GM12878 (cell line): Measurements from ENCODE around the gene RNF126.

Experiments
- CBFB ChIP-seq: IDR thresholded peaks from 2 replicates; pipeline ENCODE4 v1.6.1; 2016; ENCODE audit warnings: antibody characterized with exemption, low read depth
- EP300 ChIP-seq, 2 experiments: fragments of 150-350 bp in 1 of 2; IDR thresholded peaks; 2 replicates each; pipeline ENCODE4 v1.6.1; 2011 to 2012; ENCODE audit warnings: low read depth in 2 of 2, low read length in 2 of 2, borderline replicate concordance in 1 of 2, improper control_type of control experiment in 1 of 2, inconsistent platforms in 1 of 2; ENCODE audit not compliant: control insufficient read depth in 1 of 2
- EZH2 ChIP-seq: IDR thresholded peaks from 2 replicates; pipeline ENCODE4 v1.6.1; 2012; ENCODE audit warnings: low read depth, mild to moderate bottlenecking, control low read depth, inconsistent platforms, low read length, borderline replicate concordance; ENCODE audit not compliant: control insufficient read depth
- FOS ChIP-seq: IDR thresholded peaks from 3 replicates; pipeline ENCODE4 v1.6.1; 2011; ENCODE audit warnings: borderline replicate concordance; ENCODE audit not compliant: insufficient read length; ENCODE audit errors: extremely low read depth
- HDAC2 ChIP-seq: fragments of 200-600 bp; sonication (generic); IDR thresholded peaks from 2 replicates; pipeline ENCODE4 v1.6.1; 2017
- KDM1A ChIP-seq: fragments of 200-600 bp; sonication (generic); IDR thresholded peaks from 2 replicates; pipeline ENCODE4 v1.6.1; 2016; ENCODE audit warnings: borderline replicate concordance
- POLR2AphosphoS5 ChIP-seq: IDR thresholded peaks from 2 replicates; pipeline ENCODE4 v1.6.1; 2011; ENCODE audit warnings: mild to moderate bottlenecking, low read length, inconsistent platforms
- SIN3A ChIP-seq: IDR thresholded peaks from 2 replicates; pipeline ENCODE4 v1.6.1; 2012; ENCODE audit warnings: low read depth, low read length, improper control_type of control experiment
- SMARCA5 ChIP-seq: fragments of 450-650 bp; IDR thresholded peaks from 2 replicates; pipeline ENCODE4 v1.6.1; 2017; ENCODE audit warnings: mild to moderate bottlenecking
- SPI1 ChIP-seq: IDR thresholded peaks from 2 replicates; pipeline ENCODE4 v1.6.1; 2011; ENCODE audit warnings: low read depth, mild to moderate bottlenecking, low read length, moderate library complexity, borderline replicate concordance; ENCODE audit not compliant: insufficient read depth
- ZNF274 ChIP-seq: IDR thresholded peaks from one replicate; pipeline ENCODE4 v1.8.0; 2011; ENCODE audit not compliant: insufficient read length, insufficient read depth
- TF ChIP-seq, protein P1 (sequence below), 3 experiments: IDR thresholded peaks in 2 of 3; conservative IDR thresholded peaks in 1 of 3; 2 replicates each; pipeline ENCODE4 v1.5.1; 2011; ENCODE audit warnings: low read depth in 3 of 3, low read length in 3 of 3, mild to moderate bottlenecking in 3 of 3, control low read depth in 2 of 3, moderate library complexity in 2 of 3, inconsistent platforms in 1 of 3, mixed read lengths in 1 of 3; ENCODE audit not compliant: control insufficient read depth in 2 of 3, insufficient read depth in 1 of 3; ENCODE audit errors: extremely low read depth in 1 of 3
- TF ChIP-seq, protein P2 (sequence below): fragments of 150-350 bp; IDR thresholded peaks from 2 replicates; pipeline ENCODE4 v1.6.1; 2014; ENCODE audit warnings: mild to moderate bottlenecking, low read depth, low read length

DNA sequence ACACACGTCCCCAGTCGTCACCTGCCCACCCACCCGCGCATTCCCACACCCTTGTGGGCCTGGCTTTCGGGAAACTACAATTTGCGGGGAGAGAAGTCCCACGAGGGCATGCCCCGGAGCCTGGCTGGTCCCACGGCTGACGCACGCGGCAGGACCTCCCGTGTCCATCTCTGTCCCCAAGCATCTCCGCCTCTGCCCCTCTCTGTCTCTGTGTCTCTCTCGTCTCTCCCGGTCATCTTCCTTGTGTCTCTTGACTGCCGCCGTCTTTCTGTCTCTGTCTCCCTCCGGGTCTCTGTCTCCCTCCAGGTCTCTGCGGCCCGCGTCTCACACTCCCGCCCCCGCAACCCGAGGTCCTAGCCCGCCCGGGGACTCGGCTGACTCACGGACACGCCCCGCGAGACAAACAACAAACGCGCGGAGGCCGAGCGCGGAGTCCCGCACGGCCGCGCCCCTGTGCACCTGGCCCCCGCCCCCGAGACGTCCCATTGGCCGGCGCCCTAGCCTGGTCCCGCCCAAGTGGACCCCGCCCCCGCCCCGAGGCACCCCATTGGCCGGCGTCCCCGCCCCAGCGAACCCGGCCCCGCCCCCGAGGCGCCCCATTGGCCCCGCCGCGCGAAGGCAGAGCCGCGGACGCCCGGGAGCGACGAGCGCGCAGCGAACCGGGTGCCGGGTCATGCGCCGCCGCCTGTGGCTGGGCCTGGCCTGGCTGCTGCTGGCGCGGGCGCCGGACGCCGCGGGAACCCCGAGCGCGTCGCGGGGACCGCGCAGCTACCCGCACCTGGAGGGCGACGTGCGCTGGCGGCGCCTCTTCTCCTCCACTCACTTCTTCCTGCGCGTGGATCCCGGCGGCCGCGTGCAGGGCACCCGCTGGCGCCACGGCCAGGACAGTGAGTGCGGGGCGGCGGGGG, 23.5 kb downstream of the RNF126 start, which contains the start of gene FGF22:
- TF ChIP-seq, protein P1, sequence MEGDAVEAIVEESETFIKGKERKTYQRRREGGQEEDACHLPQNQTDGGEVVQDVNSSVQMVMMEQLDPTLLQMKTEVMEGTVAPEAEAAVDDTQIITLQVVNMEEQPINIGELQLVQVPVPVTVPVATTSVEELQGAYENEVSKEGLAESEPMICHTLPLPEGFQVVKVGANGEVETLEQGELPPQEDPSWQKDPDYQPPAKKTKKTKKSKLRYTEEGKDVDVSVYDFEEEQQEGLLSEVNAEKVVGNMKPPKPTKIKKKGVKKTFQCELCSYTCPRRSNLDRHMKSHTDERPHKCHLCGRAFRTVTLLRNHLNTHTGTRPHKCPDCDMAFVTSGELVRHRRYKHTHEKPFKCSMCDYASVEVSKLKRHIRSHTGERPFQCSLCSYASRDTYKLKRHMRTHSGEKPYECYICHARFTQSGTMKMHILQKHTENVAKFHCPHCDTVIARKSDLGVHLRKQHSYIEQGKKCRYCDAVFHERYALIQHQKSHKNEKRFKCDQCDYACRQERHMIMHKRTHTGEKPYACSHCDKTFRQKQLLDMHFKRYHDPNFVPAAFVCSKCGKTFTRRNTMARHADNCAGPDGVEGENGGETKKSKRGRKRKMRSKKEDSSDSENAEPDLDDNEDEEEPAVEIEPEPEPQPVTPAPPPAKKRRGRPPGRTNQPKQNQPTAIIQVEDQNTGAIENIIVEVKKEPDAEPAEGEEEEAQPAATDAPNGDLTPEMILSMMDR (IDR thresholded peaks at IDR 0.05 in 2 of 3, conservative IDR thresholded peaks at IDR 0.05 in 1 of 3; ENCODE audit: control insufficient read depth in 2 of 3, extremely low read depth in 1 of 3, insufficient read depth in 1 of 3, low read depth in 3 of 3, low read length in 3 of 3) = no peak
- no peak for TF ChIP-seq EZH2
- TF ChIP-seq KDM1A = no peak
- no peak for TF ChIP-seq ZNF274
- TF ChIP-seq, protein P2, sequence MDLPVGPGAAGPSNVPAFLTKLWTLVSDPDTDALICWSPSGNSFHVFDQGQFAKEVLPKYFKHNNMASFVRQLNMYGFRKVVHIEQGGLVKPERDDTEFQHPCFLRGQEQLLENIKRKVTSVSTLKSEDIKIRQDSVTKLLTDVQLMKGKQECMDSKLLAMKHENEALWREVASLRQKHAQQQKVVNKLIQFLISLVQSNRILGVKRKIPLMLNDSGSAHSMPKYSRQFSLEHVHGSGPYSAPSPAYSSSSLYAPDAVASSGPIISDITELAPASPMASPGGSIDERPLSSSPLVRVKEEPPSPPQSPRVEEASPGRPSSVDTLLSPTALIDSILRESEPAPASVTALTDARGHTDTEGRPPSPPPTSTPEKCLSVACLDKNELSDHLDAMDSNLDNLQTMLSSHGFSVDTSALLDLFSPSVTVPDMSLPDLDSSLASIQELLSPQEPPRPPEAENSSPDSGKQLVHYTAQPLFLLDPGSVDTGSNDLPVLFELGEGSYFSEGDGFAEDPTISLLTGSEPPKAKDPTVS = no peak
- TF ChIP-seq SPI1 = no peak
- no peak for TF ChIP-seq EP300 (IDR thresholded peaks at IDR 0.05; ENCODE audit: borderline replicate concordance in 1 of 2, control insufficient read depth in 1 of 2, low read depth in 2 of 2, low read length in 2 of 2)
- TF ChIP-seq POLR2AphosphoS5 = no peak
- TF ChIP-seq HDAC2 = no peak
- TF ChIP-seq SMARCA5 = no peak
- no peak for TF ChIP-seq FOS
- TF ChIP-seq SIN3A = no peak
- TF ChIP-seq CBFB = no peak
